NCI-H748 (cell line): Measurements from ENCODE around the gene PPARG.

Experiments
- DNase-seq: peaks from one replicate; lab custom pipeline; 2025; ENCODE audit not compliant: unreplicated experiment; lab: John Stamatoyannopoulos, UW

The PPARG gene

GRCh38 chr3:12340506-12340905, 51.6 kb downstream of the PPARG start:
- DNase-seq, result no peak

DNA sequence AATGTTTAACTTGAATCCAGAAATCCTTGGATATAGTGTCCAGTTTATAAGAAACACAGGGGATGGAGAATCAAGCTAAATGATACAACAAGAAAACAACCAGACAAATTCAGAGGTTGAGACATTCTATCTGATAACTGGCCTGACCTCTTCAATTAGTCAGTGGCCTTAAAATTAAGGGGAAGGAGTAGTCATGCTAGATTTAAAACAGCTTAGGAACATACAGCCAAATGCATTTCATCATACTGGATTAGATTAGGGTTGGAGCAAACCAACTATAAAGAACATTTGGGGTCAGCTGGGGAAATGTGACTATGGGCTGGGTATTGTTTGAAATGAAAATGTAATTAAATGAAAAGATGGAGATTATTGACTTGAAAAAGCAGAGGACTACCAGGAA, 53.3 kb downstream of the PPARG start:
- no peak for DNase-seq

DNA sequence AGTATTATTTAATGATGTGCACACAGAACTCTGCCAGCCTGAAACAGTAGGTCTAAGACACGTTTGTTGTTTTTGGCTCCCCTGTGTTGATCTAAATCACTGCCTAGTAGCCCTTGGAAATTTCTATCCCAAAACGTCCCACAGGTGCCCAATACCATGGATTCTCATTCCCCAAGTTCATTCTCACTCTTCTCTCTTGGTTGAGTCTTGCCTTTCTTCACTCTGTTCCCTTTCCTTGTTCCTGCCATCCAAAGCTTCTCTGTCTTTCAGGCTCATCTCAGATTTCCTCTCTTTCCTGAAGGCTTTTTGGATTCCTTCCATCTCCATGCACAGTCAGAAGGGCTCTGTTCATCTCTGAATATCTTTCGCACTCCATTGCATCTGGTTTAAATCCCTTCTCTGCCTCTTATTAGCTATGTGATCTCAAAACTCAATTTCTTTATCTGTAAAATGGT, 54.2 kb downstream of the PPARG start:
- no peak for DNase-seq

- DNase-seq, result no peak
Observed at GRCh38 chr3:12345141-12345561, 56.3 kb downstream of the PPARG start.

DNA sequence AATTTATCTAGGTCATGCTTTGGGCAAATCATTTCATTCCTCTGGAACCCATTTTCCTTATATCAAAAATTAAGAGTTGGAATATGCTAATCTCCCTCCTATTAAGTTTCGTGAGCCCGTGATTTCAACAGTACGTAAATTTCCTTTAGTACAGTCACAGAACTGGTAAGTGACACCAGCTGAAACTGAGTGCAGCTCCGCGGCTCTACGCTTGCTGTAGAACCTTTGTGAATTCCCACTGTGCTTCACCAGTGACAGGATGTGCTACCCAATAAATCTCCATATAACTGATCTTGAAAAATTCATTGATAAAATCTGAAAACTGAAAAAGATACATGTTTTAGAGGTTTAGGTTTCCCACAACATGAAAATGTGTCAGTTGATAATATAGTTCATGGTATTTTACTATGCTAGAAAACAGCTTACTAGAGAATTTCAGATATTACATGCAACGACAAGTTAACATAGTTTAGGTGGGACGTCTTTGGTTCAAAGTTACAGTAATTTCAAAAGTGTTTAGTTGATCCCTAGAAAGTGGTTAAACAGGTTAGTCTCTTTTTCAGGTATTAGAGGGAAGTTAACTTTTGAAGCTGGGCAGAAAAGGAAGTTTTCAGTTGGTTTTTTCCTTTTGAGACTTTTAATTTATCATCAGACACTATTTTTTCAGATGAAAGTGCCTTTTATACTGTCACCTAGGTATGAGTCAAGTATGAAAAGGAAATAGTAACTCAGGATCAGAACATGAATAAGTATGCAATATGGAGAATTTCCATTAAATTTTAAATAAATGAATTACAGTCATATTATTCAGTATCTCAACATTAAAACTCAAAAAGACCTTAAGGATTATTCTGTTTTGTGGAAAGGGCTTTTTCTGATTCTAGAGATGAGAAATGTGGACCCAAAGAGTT, 57.0 kb downstream of the PPARG start:
- no peak for DNase-seq

DNA sequence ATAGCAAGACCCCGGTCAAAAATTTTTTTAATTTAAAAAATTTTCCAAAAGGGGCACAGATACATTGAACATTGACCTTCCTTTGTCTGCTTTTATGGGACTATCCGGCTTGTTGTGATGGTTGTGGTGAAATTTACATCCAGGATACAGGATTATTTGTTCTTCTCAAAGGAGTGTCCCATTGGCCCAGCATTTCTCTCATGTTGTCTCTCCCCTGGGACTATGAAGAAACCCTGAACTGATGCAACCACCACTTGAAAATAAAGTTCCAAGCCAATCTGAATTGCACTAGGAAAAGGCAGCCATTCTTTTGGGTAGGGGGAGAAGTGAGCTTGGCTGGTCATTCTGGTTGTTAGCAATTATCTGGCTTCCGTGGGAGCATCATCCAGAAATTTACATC, 58.4 kb downstream of the PPARG start:
- DNase-seq, result no peak

DNA sequence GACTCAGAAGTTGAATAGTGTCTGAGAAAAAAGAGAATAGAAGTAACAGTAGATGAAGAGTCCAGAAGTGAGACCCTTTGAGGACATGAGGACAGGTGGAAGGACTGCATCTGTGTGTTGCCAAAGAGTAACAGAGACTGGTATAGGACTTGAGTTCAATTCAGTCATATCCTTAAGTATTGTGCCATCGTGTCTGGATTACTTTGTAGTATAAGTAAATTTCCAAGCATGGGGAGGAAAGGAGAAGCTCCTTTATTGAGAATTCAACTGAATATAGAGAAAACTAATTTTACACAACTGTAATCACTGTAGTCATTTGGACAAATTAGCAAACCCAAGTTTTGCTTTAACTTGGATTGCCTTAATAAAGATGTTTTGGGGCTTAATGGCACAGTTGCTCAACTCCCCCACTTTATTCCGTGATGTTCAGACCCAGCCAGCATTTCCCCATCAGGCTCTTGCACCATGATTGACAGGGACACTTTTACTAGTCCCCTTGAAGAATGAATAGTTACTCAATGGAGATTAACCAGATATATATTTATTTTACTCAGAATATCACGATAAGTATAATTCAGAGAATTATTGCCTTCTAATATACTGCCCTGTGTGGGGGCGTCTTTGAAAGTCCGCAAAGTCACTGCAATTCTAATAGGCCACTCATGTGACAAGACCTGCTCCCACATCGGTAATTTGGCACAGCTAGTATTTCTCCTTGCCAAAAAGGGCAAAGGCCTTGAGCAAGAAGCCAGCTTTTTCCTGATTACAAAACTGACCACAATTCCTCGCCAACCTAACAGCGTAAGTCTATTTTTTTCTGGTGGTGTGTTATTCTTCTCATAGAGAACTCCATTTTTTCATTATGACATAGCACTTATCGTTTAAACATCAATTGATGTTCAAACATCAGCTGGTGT, 61.3 kb downstream of the PPARG start:
- no peak for DNase-seq

GRCh38 chr3:12351145-12351544, 62.3 kb downstream of the PPARG start:
- DNase-seq, result no peak

GRCh38 chr3:12352253-12352652, 63.4 kb downstream of the PPARG start:
- DNase-seq, result no peak

- no peak for DNase-seq
Observed at GRCh38 chr3:12352755-12353154, 63.9 kb downstream of the PPARG start.

- DNase-seq, result no peak
Observed at GRCh38 chr3:12353796-12354525, 65.1 kb downstream of the PPARG start.

DNA sequence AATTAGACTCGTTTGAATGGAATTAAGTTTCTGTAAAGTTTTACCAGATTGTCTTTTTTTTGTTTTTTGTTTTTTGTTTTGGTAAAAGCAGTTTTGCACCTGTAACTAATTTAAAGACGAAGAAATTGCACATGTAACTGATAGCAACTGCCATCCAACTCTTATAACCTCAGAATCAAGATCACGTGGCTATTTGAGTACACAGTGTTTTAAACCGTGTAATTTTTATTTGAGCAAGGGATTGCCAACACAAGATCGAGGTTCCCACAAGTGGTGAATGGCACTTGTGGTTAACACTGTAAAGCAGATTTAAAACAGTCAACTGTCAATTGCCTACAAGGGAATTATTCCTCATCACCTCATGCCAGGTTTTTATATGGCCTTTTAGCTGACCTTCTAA, 67.3 kb downstream of the PPARG start:
- DNase-seq, result no peak

DNA sequence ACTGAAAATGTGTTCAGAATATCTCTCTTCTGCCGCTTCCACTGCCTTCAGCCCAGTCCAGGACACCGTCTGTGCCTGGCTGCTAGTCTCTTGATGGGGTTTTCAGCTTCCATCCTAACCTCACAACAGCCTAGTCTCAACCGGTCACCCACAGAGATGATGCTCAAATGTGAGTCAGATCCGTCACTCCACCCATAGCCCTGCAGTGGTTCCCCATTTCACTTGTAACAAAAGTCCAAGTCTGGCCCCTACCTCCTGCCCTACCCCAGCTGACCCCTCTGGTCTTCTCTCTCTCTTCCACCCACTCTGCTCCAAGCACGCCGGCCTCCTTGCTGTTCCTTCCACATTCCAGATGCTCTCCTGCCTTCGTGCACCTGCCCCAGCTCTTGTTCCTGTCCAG, 68.1 kb downstream of the PPARG start:
- DNase-seq, result no peak

GRCh38 chr3:12357456-12357855, 68.6 kb downstream of the PPARG start:
- DNase-seq, result no peak

DNA sequence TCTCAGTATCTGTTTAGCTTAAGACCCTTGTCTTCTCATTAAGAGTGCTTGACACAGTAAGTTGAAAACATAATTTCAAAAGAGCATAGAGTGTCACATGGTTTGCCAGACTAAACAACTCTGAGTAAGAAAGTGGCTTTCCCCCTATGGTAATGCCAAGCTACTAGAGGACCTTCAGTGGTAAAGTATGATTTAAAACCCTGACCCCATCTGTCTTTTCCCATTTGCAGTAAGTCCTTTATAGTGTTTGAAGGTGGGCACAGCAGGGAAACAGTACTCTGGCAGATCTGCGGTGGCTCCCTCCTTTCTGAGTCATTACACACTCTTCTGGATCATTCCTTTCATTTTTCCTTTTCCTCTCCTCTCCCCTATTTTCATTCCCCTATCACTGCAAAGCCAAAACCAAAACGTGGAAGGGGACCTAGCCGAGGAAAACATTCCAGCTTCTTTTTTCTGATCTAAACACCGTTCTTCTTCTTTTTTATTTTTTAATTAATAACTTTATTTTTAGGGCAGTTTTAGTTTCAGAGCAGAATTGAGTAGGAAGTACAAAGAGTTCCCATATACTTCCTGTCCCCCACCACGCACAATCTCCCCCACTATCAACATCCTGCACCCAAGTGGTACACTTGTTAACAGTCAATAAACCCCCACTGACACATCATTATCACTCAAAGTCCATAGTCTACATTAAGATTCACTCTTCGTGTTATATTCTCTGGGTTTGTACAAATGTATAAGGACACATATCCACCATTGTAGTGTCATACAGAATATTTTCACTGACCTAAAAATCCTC, 74.7 kb downstream of the PPARG start:
- no peak for DNase-seq

GRCh38 chr3:12367346-12367745, 78.5 kb downstream of the PPARG start:
- DNase-seq, result no peak

GRCh38 chr3:12369029-12369428, 80.2 kb downstream of the PPARG start:
- no peak for DNase-seq

- DNase-seq, result no peak
Observed at GRCh38 chr3:12369598-12369997, 80.7 kb downstream of the PPARG start.

DNA sequence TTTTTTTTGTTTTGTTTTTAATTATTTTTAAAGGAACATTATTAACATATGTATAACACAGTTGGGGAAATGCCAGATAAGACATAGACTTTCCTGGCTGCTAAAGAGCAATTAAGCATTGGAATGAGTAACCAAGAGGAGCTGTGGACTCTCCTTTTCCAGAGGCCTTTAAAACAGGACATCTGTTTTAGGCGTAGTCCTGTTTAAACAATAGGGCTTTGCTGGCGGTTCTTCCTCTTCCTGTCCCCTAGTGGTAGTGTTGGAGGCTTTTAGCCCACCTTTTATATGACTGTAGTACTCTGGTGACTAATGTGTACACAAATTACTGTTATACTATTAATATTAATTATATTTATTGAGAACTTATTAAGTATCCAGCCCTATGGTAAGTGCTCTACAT, 81.9 kb downstream of the PPARG start:
- DNase-seq, result no peak

GRCh38 chr3:12371525-12372140, 82.8 kb downstream of the PPARG start:
- no peak for DNase-seq
